ENCODE measurements around the gene EMP2.
A peak's percentile ranks its signal among the peaks of the same experiment; 100 is the strongest.
"Not testable (repeated sequence)": the region's sequence is repeated elsewhere in the genome, so short reads cannot be mapped to it uniquely, and the experiment has no call there.

Gene EMP2

GRCh38 chr16:10579965-10580882 is at the start of gene EMP2:
TSS of gene EMP2 (minus strand) at chr16:10580598. CDS start at chr16:10547617, 32,981 bp downstream.
- DNase-seq: peak; percentile 38

- DNase-seq: no peak
These were observed 49.2 kb upstream of the EMP2 start for GRCh38 chr16:10629592-10629963.

- DNase-seq: no peak
These were observed 45.4 kb upstream of the EMP2 start for GRCh38 chr16:10625595-10626357.

- DNase-seq: no peak
These were observed 44.1 kb upstream of the EMP2 start for GRCh38 chr16:10624527-10624926.

GRCh38 chr16:10623059-10623458 is 42.7 kb upstream of the EMP2 start:
- no peak for DNase-seq

- DNase-seq: no peak
These were observed 41.9 kb upstream of the EMP2 start for GRCh38 chr16:10622036-10622921.

GRCh38 chr16:10621216-10621949 is 41.0 kb upstream of the EMP2 start:
- not testable (repeated sequence) for DNase-seq

- DNase-seq: no peak
These were observed 39.7 kb upstream of the EMP2 start for GRCh38 chr16:10620120-10620519.

GRCh38 chr16:10619271-10619849 is 39.0 kb upstream of the EMP2 start:
- DNase-seq: no peak

- DNase-seq: no peak
These were observed 38.4 kb upstream of the EMP2 start for GRCh38 chr16:10618710-10619209.

GRCh38 chr16:10617662-10618420 is 37.4 kb upstream of the EMP2 start:
- no peak for DNase-seq

GRCh38 chr16:10616756-10617640 is 36.6 kb upstream of the EMP2 start:
- DNase-seq: peak; percentile 49

GRCh38 chr16:10616419-10616755 is 36.0 kb upstream of the EMP2 start:
- DNase-seq: no peak

- DNase-seq: no peak
These were observed 34.3 kb upstream of the EMP2 start for GRCh38 chr16:10614685-10615084.

- DNase-seq: no peak
These were observed 33.5 kb upstream of the EMP2 start for GRCh38 chr16:10613785-10614485.

GRCh38 chr16:10612649-10613179 is 32.3 kb upstream of the EMP2 start:
- DNase-seq: no peak

- no peak for DNase-seq
These were observed 31.5 kb upstream of the EMP2 start for GRCh38 chr16:10611825-10612342.

GRCh38 chr16:10610499-10611184 is 30.2 kb upstream of the EMP2 start:
- no peak for DNase-seq

All from midbrain (tissue), 1 donor.